GM12878 (cell line): ENCODE results near the gene NBEA.
"Not testable (repeated sequence)": the region's sequence is repeated elsewhere in the genome, so short reads cannot be mapped to it uniquely, and the experiment has no call there.

Source experiments
- CBX5 ChIP-seq: sonication (generic); IDR thresholded peaks from 2 replicates; pipeline ENCODE4 v1.6.1; 2016; ENCODE audit warnings: low read depth, moderate library complexity, mild to moderate bottlenecking, inconsistent platforms
- CEBPB ChIP-seq, 2 experiments: fragments of 150-350 bp in 1 of 2; IDR thresholded peaks; 2 replicates each; pipeline ENCODE4 v1.6.1; 2012 to 2014; ENCODE audit warnings: low read depth in 2 of 2, low read length in 2 of 2, borderline replicate concordance in 1 of 2, inconsistent platforms in 1 of 2
- CTCF ChIP-seq, 3 experiments: IDR thresholded peaks in 2 of 3; conservative IDR thresholded peaks in 1 of 3; 2 replicates each; pipeline ENCODE4 v1.5.1; 2011; ENCODE audit warnings: low read depth in 3 of 3, low read length in 3 of 3, mild to moderate bottlenecking in 3 of 3, control low read depth in 2 of 3, moderate library complexity in 2 of 3, inconsistent platforms in 1 of 3, mixed read lengths in 1 of 3; ENCODE audit not compliant: control insufficient read depth in 2 of 3, insufficient read depth in 1 of 3; ENCODE audit errors: extremely low read depth in 1 of 3
- EP300 ChIP-seq, 2 experiments: fragments of 150-350 bp in 1 of 2; IDR thresholded peaks; 2 replicates each; pipeline ENCODE4 v1.6.1; 2011 to 2012; ENCODE audit warnings: low read depth in 2 of 2, low read length in 2 of 2, borderline replicate concordance in 1 of 2, improper control_type of control experiment in 1 of 2, inconsistent platforms in 1 of 2; ENCODE audit not compliant: control insufficient read depth in 1 of 2
- GABPA ChIP-seq: IDR thresholded peaks from 2 replicates; pipeline ENCODE4 v1.6.1; 2014; ENCODE audit warnings: antibody characterized with exemption, low read depth, mild to moderate bottlenecking, inconsistent platforms
- IRF3 ChIP-seq: fragments of 450-650 bp; IDR thresholded peaks from 2 replicates; pipeline ENCODE4 v1.6.1; 2014; ENCODE audit warnings: mild to moderate bottlenecking
- MXI1 ChIP-seq: fragments of 150-350 bp; IDR thresholded peaks from 2 replicates; pipeline ENCODE4 v1.6.1; 2011; ENCODE audit warnings: low read depth, mild to moderate bottlenecking, inconsistent platforms, low read length, improper control_type of control experiment
- SMC3 ChIP-seq: IDR thresholded peaks from 2 replicates; pipeline ENCODE4 v1.6.1; 2011; ENCODE audit warnings: low read length, improper control_type of control experiment, borderline replicate concordance
- SREBF2 ChIP-seq: IDR thresholded peaks from 2 replicates; pipeline ENCODE4 v1.6.1; 2012; ENCODE audit warnings: mild to moderate bottlenecking, low read length

- not testable (repeated sequence) for TF ChIP-seq EP300 (IDR thresholded peaks at IDR 0.05; ENCODE audit: borderline replicate concordance in 1 of 2, control insufficient read depth in 1 of 2, low read depth in 2 of 2, low read length in 2 of 2); SMC3; SREBF2; CTCF (IDR thresholded peaks at IDR 0.05 in 2 of 3, conservative IDR thresholded peaks at IDR 0.05 in 1 of 3; ENCODE audit: control insufficient read depth in 2 of 3, extremely low read depth in 1 of 3, insufficient read depth in 1 of 3, low read depth in 3 of 3, low read length in 3 of 3); CEBPB (IDR thresholded peaks at IDR 0.05; ENCODE audit: borderline replicate concordance in 1 of 2, low read depth in 2 of 2, low read length in 2 of 2); MXI1; CBX5; GABPA; IRF3
Measured at GRCh38 chr13:34969539-34969938, 27.5 kb downstream of the NBEA start.
